ENCODE measurements around the gene PDE8B. TPM values are rescaled to one million over a fixed set of nuclear protein-coding genes. Genes with fewer than 3 reads are reported as not detected.

PDE8B gene
- total RNA-seq, 1 donor from 2014 or later = 0.18 TPM

- no peak for FAIRE-seq
- no peak overlapping the region for H3K27ac Mint-ChIP-seq (ENCODE audit: unreplicated experiment)
- H3K9me3 Mint-ChIP-seq (ENCODE audit: unreplicated experiment) = peaks cover 4% of the 10 kb centered on the region
- TF ChIP-seq CTCF (IDR thresholded peaks at IDR 0.05; ENCODE audit: insufficient read depth, low read depth, low read length) (no peak), EZH2 (IDR thresholded peaks at IDR 0.05; ENCODE audit: insufficient read depth, low read length) (no peak)
- H3K36me3 Mint-ChIP-seq (ENCODE audit: low read depth, unreplicated experiment) = no peaks in the 10 kb centered on the region
- Histone ChIP-seq H3K36me3 (ENCODE audit: insufficient read depth, low read length) (no peaks in the 10 kb centered on the region), H3K4me2 (ENCODE audit: low read length) (no peak overlapping the region), H3K4me3 (ENCODE audit: insufficient read depth, low read depth, low read length) (no peak overlapping the region), H3K27me3 (ENCODE audit: insufficient read depth, low read length) (peaks cover 3% of the 10 kb centered on the region), H3K27ac (ENCODE audit: low read depth, low read length) (no peak overlapping the region), H3K79me2 (ENCODE audit: insufficient read depth, low read length) (no peaks in the 10 kb centered on the region), H2AFZ (ENCODE audit: low read depth, low read length) (no peak overlapping the region), H3K9ac (ENCODE audit: low read length) (no peak overlapping the region), H3K9me3 (ENCODE audit: insufficient read depth, low read depth, low read length) (no peaks in the 10 kb centered on the region), H4K20me1 (ENCODE audit: insufficient read depth, low read length) (no peaks in the 10 kb centered on the region), H3K4me1 (ENCODE audit: insufficient read depth, low read length) (no peaks in the 10 kb centered on the region)
- peaks cover 6% of the 10 kb centered on the region for H3K27me3 Mint-ChIP-seq (ENCODE audit: low read depth, unreplicated experiment)
- H3K4me1 Mint-ChIP-seq (ENCODE audit: low read depth, unreplicated experiment) = no peaks in the 10 kb centered on the region
- DNase-seq (ENCODE audit: low read depth) = no peak
- H3K4me3 Mint-ChIP-seq (ENCODE audit: unreplicated experiment) = no peak overlapping the region
Observed at GRCh38 chr5:77189421-77189820, 21.1 kb upstream of the PDE8B start.

DNA sequence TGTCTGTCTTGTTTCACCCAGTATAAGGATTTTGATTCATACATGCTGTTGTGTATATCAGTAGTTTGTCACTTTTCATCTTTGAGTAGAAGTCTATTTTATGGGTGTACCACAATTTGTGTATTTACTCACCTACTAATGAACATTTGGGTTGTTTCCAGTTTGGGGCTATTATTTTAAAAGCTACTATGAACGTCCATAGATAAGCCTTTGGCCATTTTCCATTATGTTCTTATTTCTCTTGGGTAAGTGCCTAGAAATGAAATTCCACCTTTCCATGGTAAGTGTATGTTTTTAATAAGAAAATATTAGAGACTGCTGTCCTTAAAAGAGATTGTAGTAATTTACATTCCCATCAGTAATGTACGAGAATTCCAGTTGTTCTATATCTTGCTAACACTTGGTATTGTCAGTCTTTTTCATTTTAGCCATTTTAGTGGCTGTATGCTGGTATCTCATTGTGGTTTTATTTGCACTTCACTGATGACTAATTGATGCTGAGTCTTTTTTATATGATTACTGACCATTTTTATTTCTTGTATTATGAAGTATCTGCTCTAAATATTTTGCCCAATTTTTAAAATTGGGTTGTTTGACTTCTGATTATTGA, 17.9 kb upstream of the PDE8B start:
- H3K9ac ChIP-seq (ENCODE audit: low read length) = no peak overlapping the region
- no peak overlapping the region for H3K4me3 ChIP-seq (ENCODE audit: insufficient read depth, low read depth, low read length)
- FAIRE-seq (no peak), DNase-seq (ENCODE audit: low read depth) (no peak)
- no peaks in the 10 kb centered on the region for H3K9me3 ChIP-seq (ENCODE audit: insufficient read depth, low read depth, low read length)
- H3K36me3 ChIP-seq (ENCODE audit: insufficient read depth, low read length) = no peaks in the 10 kb centered on the region
- no peaks in the 10 kb centered on the region for H3K36me3 Mint-ChIP-seq (ENCODE audit: low read depth, unreplicated experiment)
- no peak overlapping the region for H3K27ac ChIP-seq (ENCODE audit: low read depth, low read length)
- no peak overlapping the region for H3K4me3 Mint-ChIP-seq (ENCODE audit: unreplicated experiment)
- no peaks in the 10 kb centered on the region for H4K20me1 ChIP-seq (ENCODE audit: insufficient read depth, low read length)
- peaks cover 10% of the 10 kb centered on the region for H3K9me3 Mint-ChIP-seq (ENCODE audit: unreplicated experiment)
- H3K4me1 ChIP-seq (ENCODE audit: insufficient read depth, low read length) = no peaks in the 10 kb centered on the region
- H3K27ac Mint-ChIP-seq (ENCODE audit: unreplicated experiment) = no peak overlapping the region
- H3K27me3 ChIP-seq (ENCODE audit: insufficient read depth, low read length) = peaks cover 3% of the 10 kb centered on the region
- H2AFZ ChIP-seq (ENCODE audit: low read depth, low read length) = no peak overlapping the region
- no peaks in the 10 kb centered on the region for H3K4me1 Mint-ChIP-seq (ENCODE audit: low read depth, unreplicated experiment)
- TF ChIP-seq CTCF (IDR thresholded peaks at IDR 0.05; ENCODE audit: insufficient read depth, low read depth, low read length) = no peak
- no peak for TF ChIP-seq EZH2 (IDR thresholded peaks at IDR 0.05; ENCODE audit: insufficient read depth, low read length)
- H3K4me2 ChIP-seq (ENCODE audit: low read length) = no peak overlapping the region
- H3K27me3 Mint-ChIP-seq (ENCODE audit: low read depth, unreplicated experiment) = peaks cover 5% of the 10 kb centered on the region
- H3K79me2 ChIP-seq (ENCODE audit: insufficient read depth, low read length) = no peaks in the 10 kb centered on the region

DNA sequence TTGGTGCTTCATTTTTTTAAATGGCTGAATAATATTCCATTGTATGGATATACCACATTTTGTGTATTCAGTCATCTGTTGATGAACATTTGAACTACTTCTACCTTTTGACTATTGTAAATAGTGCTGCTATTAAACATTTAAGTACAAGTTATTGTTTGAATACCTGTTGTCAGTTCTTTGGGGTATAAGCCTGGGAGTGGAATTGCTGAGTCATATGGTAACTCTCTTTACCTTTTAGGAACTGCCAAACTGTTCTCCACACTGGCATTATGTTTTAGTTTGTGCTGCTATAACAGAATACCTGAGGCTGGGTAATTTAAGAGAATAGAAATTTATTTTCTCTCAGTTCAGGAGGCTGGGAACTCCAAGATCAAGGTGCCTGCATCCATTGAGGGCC, 15.7 kb upstream of the PDE8B start:
- Histone ChIP-seq H3K9me3 (ENCODE audit: insufficient read depth, low read depth, low read length) (no peaks in the 10 kb centered on the region), H3K4me1 (ENCODE audit: insufficient read depth, low read length) (no peaks in the 10 kb centered on the region), H2AFZ (ENCODE audit: low read depth, low read length) (no peak overlapping the region), H3K27me3 (ENCODE audit: insufficient read depth, low read length) (no peaks in the 10 kb centered on the region), H3K36me3 (ENCODE audit: insufficient read depth, low read length) (no peaks in the 10 kb centered on the region), H3K27ac (ENCODE audit: low read depth, low read length) (no peak overlapping the region), H3K9ac (ENCODE audit: low read length) (no peak overlapping the region), H3K79me2 (ENCODE audit: insufficient read depth, low read length) (no peaks in the 10 kb centered on the region), H3K4me3 (ENCODE audit: insufficient read depth, low read depth, low read length) (no peak overlapping the region), H3K4me2 (ENCODE audit: low read length) (no peak overlapping the region), H4K20me1 (ENCODE audit: insufficient read depth, low read length) (no peaks in the 10 kb centered on the region)
- no peaks in the 10 kb centered on the region for H3K36me3 Mint-ChIP-seq (ENCODE audit: low read depth, unreplicated experiment)
- TF ChIP-seq CTCF (IDR thresholded peaks at IDR 0.05; ENCODE audit: insufficient read depth, low read depth, low read length) = no peak
- no peak for TF ChIP-seq EZH2 (IDR thresholded peaks at IDR 0.05; ENCODE audit: insufficient read depth, low read length)
- FAIRE-seq (no peak), DNase-seq (ENCODE audit: low read depth) (no peak)
- peaks cover 13% of the 10 kb centered on the region for H3K9me3 Mint-ChIP-seq (ENCODE audit: unreplicated experiment)
- no peaks in the 10 kb centered on the region for H3K4me1 Mint-ChIP-seq (ENCODE audit: low read depth, unreplicated experiment)
- no peaks in the 10 kb centered on the region for H3K27me3 Mint-ChIP-seq (ENCODE audit: low read depth, unreplicated experiment)
- H3K27ac Mint-ChIP-seq (ENCODE audit: unreplicated experiment) = no peak overlapping the region
- H3K4me3 Mint-ChIP-seq (ENCODE audit: unreplicated experiment) = no peak overlapping the region
